CD4-positive, alpha-beta T cell (primary cell): ENCODE results near the gene ELMO1. TPM values are rescaled to one million over a fixed set of nuclear protein-coding genes. Genes with fewer than 3 reads are reported as not detected.
A peak's percentile ranks its signal among the peaks of the same experiment; 100 is the strongest.

ENCODE experiments used
- ATAC-seq: fragments of 200-7000 bp; cut with Tn5 transposase; one replicate; pipeline ENCODE4 v1.10.0; 2022; ENCODE audit warnings: mild to moderate bottlenecking; ENCODE audit not compliant: poor library complexity
- CTCF ChIA-PET: fragments of 350-600 bp; sonication (Branson Sonifier 250); formaldehyde crosslinking; loops from one replicate; lab custom pipeline; 2021; ENCODE audit warnings: antibody characterized with exemption, inconsistent platforms; lab: Charles Lee
- POLR2A ChIA-PET: fragments of 350-600 bp; sonication (Branson Sonifier 250); formaldehyde crosslinking; loops from one replicate; lab custom pipeline; 2021; ENCODE audit warnings: antibody characterized with exemption, inconsistent platforms; lab: Charles Lee
- DNase-seq, 14 experiments: peaks; one replicate each; pipeline ENCODE4 v3.0.0-alpha.2; 2013 to 2020; ENCODE audit warnings: mixed read lengths in 2 of 14
- H3K27ac ChIP-seq, 2 donors: one replicate each; pipeline versions ENCODE4 v1.5.1 to v1.7.0; 2013; ENCODE audit warnings: low read length in 2 of 2, low read depth in 1 of 2, mild to moderate bottlenecking in 1 of 2
- H3K27me3 ChIP-seq, 2 experiments: 1 replicate in 1 of 2; 2 replicates in 1 of 2; pipeline versions ENCODE4 v1.6.1 to v1.7.0; 2013; ENCODE audit warnings: low read length in 2 of 2, control low read depth in 1 of 2, mild to moderate bottlenecking in 1 of 2, moderate library complexity in 1 of 2; ENCODE audit not compliant: insufficient read depth in 2 of 2, control insufficient read depth in 1 of 2
- H3K36me3 ChIP-seq: one replicate; pipeline ENCODE4 v1.6.1; 2013; ENCODE audit warnings: low read length, control low read depth; ENCODE audit not compliant: insufficient read depth
- H3K4me1 ChIP-seq: one replicate; pipeline ENCODE4 v1.6.1; 2013; ENCODE audit warnings: low read length, control low read depth; ENCODE audit not compliant: insufficient read depth
- H3K4me3 ChIP-seq: one replicate; pipeline ENCODE4 v1.5.1; 2013; ENCODE audit warnings: mild to moderate bottlenecking, low read length, moderate library complexity
- H3K9me3 ChIP-seq, 2 experiments: 1 replicate in 1 of 2; 2 replicates in 1 of 2; pipeline versions ENCODE4 v1.6.1 to v1.7.0; 2013; ENCODE audit warnings: low read length in 2 of 2, mild to moderate bottlenecking in 2 of 2, control low read depth in 1 of 2, moderate library complexity in 1 of 2; ENCODE audit not compliant: control insufficient read depth in 1 of 2, insufficient read depth in 1 of 2
- H3K27ac Mint-ChIP-seq: one replicate; pipeline ENCODE4 v1.8.0; 2020; ENCODE audit warnings: mixed read lengths
- H3K27me3 Mint-ChIP-seq: one replicate; pipeline ENCODE4 v1.8.0; 2021; ENCODE audit warnings: mixed read lengths
- H3K36me3 Mint-ChIP-seq: one replicate; pipeline ENCODE4 v1.8.0; 2021; ENCODE audit warnings: low read depth, mixed read lengths
- H3K4me1 Mint-ChIP-seq: one replicate; pipeline ENCODE4 v1.8.0; 2021; ENCODE audit warnings: low read depth, mixed read lengths
- H3K4me3 Mint-ChIP-seq: one replicate; pipeline ENCODE4 v1.8.0; 2020; ENCODE audit warnings: mild to moderate bottlenecking, mixed read lengths
- H3K9me3 Mint-ChIP-seq: one replicate; pipeline ENCODE4 v1.8.0; 2020; ENCODE audit warnings: mixed read lengths
- CTCF ChIP-seq: fragments of 200-600 bp; IDR thresholded peaks from one replicate; pipeline ENCODE4 v1.8.0; 2022; ENCODE audit warnings: antibody characterized with exemption, mild to moderate bottlenecking
- intact Hi-C, 2 experiments: fragments of 100-400 bp; cut with DNase I in 1 of 2; cut with micrococcal nuclease in 1 of 2; formaldehyde crosslinking; loops; one replicate each; pipeline versions ENCODE4 v1.15.1 to v1.9.0; 2023 to 2025; cut with DNase I, micrococcal nuclease
- total RNA-seq, 174 experiments: library from RNA in 2 of 174; stranded (reverse) in 2 of 174; gene quantifications; one replicate each; pipeline ENCODE4 v1.2.3 and lab custom pipeline; 2021 to 2026

ELMO1 gene
- total RNA-seq, 2 experiments from 2014 or later: 117 to 120 TPM

- Histone ChIP-seq H3K27me3 (no peaks in the 10 kb centered on the region), H3K4me1 (peaks cover 6% of the 10 kb centered on the region), H3K9me3 (no peaks in the 10 kb centered on the region), H3K4me3 (no peak overlapping the region), H3K27ac (no peak overlapping the region), H3K36me3 (no peaks in the 10 kb centered on the region)
- Mint-ChIP-seq H3K4me1 (peaks cover 25% of the 10 kb centered on the region), H3K27ac (no peak overlapping the region), H3K4me3 (no peak overlapping the region), H3K9me3 (no peaks in the 10 kb centered on the region), H3K36me3 (peaks cover 18% of the 10 kb centered on the region), H3K27me3 (peaks cover 11% of the 10 kb centered on the region)
- no peak for TF ChIP-seq CTCF
- DNase-seq: no peak
- ATAC-seq: no peak
- intact Hi-C loops: no loop called here
- ChIA-PET CTCF (no interaction called here), POLR2A (no interaction called here)
Measured at GRCh38 chr7:37452346-37452745, 3.7 kb upstream of the ELMO1 start.

- ATAC-seq (no peak), DNase-seq (no peak)
- no peaks in the 10 kb centered on the region for H3K27me3 ChIP-seq
- peaks cover 37% of the 10 kb centered on the region for H3K36me3 Mint-ChIP-seq
- H3K27me3 Mint-ChIP-seq: peaks cover 11% of the 10 kb centered on the region
- peaks cover 48% of the 10 kb centered on the region for H3K4me1 Mint-ChIP-seq
- no peak overlapping the region for H3K4me3 ChIP-seq
- ChIA-PET CTCF (interaction anchor here (0.9 to 3.7 kb wide), 6 partner anchors 13 to 216 kb away, joined by 3 to 18 read pairs (median 5); no protein-coding TSS in a partner anchor), POLR2A (interaction anchor here (1.0 to 6.6 kb wide), 16 partner anchors 10 to 216 kb away, joined by 3 to 134 read pairs (median 8); no protein-coding TSS in a partner anchor)
- peaks cover 24% of the 10 kb centered on the region for H3K4me1 ChIP-seq
- no peaks in the 10 kb centered on the region for H3K9me3 ChIP-seq
- no peak for TF ChIP-seq CTCF
- no peaks in the 10 kb centered on the region for H3K9me3 Mint-ChIP-seq
- peak overlapping the region in 1 of 2 donors; percentile 80 for H3K27ac ChIP-seq
- intact Hi-C loops: no loop called here
- H3K36me3 ChIP-seq: no peaks in the 10 kb centered on the region
- peak overlapping the region; percentile 97 for H3K27ac Mint-ChIP-seq
- H3K4me3 Mint-ChIP-seq: peak overlapping the region; percentile 96
Measured at GRCh38 chr7:37450035-37450434, 1.4 kb upstream of the ELMO1 start.

- POLR2A ChIA-PET: interaction anchor here (0.5 to 6.6 kb wide), 28 partner anchors 10 to 1050 kb away, joined by 3 to 134 read pairs (median 4); no protein-coding TSS in a partner anchor
- Mint-ChIP-seq H3K27me3 (peaks cover 11% of the 10 kb centered on the region), H3K9me3 (no peaks in the 10 kb centered on the region), H3K4me3 (peak overlapping the region; percentile 96), H3K4me1 (peaks cover 52% of the 10 kb centered on the region), H3K36me3 (peaks cover 41% of the 10 kb centered on the region), H3K27ac (peak overlapping the region; percentile 97)
- ATAC-seq (no peak), DNase-seq (peak in 2 of 14 experiments; percentile 23 to 46)
- Histone ChIP-seq H3K4me1 (peaks cover 24% of the 10 kb centered on the region), H3K27me3 (no peaks in the 10 kb centered on the region), H3K27ac (peak overlapping the region; percentile 80 to 97), H3K36me3 (no peaks in the 10 kb centered on the region), H3K9me3 (no peaks in the 10 kb centered on the region), H3K4me3 (peak overlapping the region; percentile 96)
- CTCF ChIA-PET: interaction anchor here (0.9 to 3.7 kb wide), 12 partner anchors 10 to 215 kb away, joined by 3 to 18 read pairs (median 6); no protein-coding TSS in a partner anchor
- intact Hi-C loops: loop anchor here (2.0 to 10.0 kb wide), 9 partner anchors 37 to 215 kb away; no protein-coding TSS in a partner anchor
- no peak for TF ChIP-seq CTCF
Measured at GRCh38 chr7:37449621-37450020, 957 bp upstream of the ELMO1 start.
